HepG2 (cell line): ENCODE measurements around the gene ITPRIP. TPM values are rescaled to one million over a fixed set of nuclear protein-coding genes. Genes with fewer than 3 reads are reported as not detected.

Source experiments
- BHLHE40 ChIP-seq: IDR thresholded peaks from 2 replicates; pipeline ENCODE4 v1.6.1; 2011; ENCODE audit warnings: low read length, improper control_type of control experiment
- ETV6 ChIP-seq: sonication (generic); formaldehyde crosslinking; conservative IDR thresholded peaks from 2 replicates; pipeline ENCODE4 v1.4.0; 2020; ENCODE audit warnings: missing genetic modification reagents
- EZH2 ChIP-seq: conservative IDR thresholded peaks from 2 replicates; pipeline ENCODE4 v1.6.1; 2012; ENCODE audit warnings: mild to moderate bottlenecking, low read depth, low read length, moderate library complexity
- FOXM1 ChIP-seq: sonication (generic); formaldehyde crosslinking; IDR thresholded peaks from 2 replicates; pipeline ENCODE4 v1.5.0; 2020; ENCODE audit warnings: missing genetic modification reagents
- HHEX ChIP-seq: IDR thresholded peaks from 2 replicates; pipeline ENCODE4 v1.6.1; 2016; ENCODE audit warnings: control low read depth
- HNRNPUL1 ChIP-seq: fragments of 200-400 bp; formaldehyde crosslinking; IDR thresholded peaks from 2 replicates; pipeline ENCODE4 v1.6.1; 2017; ENCODE audit warnings: low read depth, mild to moderate bottlenecking, low read length, moderate library complexity
- KAT8 ChIP-seq: IDR thresholded peaks from 2 replicates; pipeline ENCODE4 v1.6.1; 2016; ENCODE audit warnings: missing genetic modification reagents, missing compliant biosample characterization
- NFYC ChIP-seq: IDR thresholded peaks from 2 replicates; pipeline ENCODE4 v1.6.1; 2016; ENCODE audit warnings: missing genetic modification reagents, missing compliant biosample characterization
- POLR2AphosphoS2 ChIP-seq: IDR thresholded peaks from 2 replicates; pipeline ENCODE4 v1.6.1; 2011; ENCODE audit warnings: low read depth, low read length, improper control_type of control experiment
- TAF1 ChIP-seq: sonication (generic); formaldehyde crosslinking; IDR thresholded peaks from 2 replicates; pipeline ENCODE4 v1.4.0; 2020; ENCODE audit warnings: missing genetic modification reagents
- ZFY ChIP-seq: sonication (generic); formaldehyde crosslinking; IDR thresholded peaks from 2 replicates; pipeline ENCODE4 v1.4.0; 2020; ENCODE audit warnings: missing genetic modification reagents
- ZNF121 ChIP-seq: sonication (generic); formaldehyde crosslinking; IDR thresholded peaks from 2 replicates; pipeline ENCODE4 v1.5.0; 2020; ENCODE audit warnings: mild to moderate bottlenecking, missing genetic modification reagents
- ZNF44 ChIP-seq: sonication (generic); formaldehyde crosslinking; IDR thresholded peaks from 2 replicates; pipeline ENCODE4 v1.5.1; 2020; ENCODE audit warnings: mild to moderate bottlenecking, missing genetic modification reagents
- ZNF563 ChIP-seq: sonication (generic); formaldehyde crosslinking; IDR thresholded peaks from 2 replicates; pipeline ENCODE4 v1.8.0; 2022; ENCODE audit warnings: mild to moderate bottlenecking, moderate library complexity, missing genetic modification reagents
- polyA plus RNA-seq, 8 experiments: library from polyadenylated mRNA; depleted of rRNA in 3 of 8; stranded (reverse) in 7 of 8; unstranded in 1 of 8; fragments of >200 nt; fragmentation: Illumina TruSeq in 4 of 8; extraction: Trizol in 4 of 8; gene quantifications; 2 replicates each; pipeline versions ENCODE4 v1.2.1 to v1.2.3, GENCODE V29; 2011 to 2016; ENCODE audit warnings: low read depth in 4 of 8, missing spikeins in 1 of 8, mixed read lengths in 1 of 8; ENCODE audit not compliant: insufficient read depth in 1 of 8
- total RNA-seq, 5 experiments: library from RNA; depleted of rRNA; stranded (reverse); fragments of >200 nt; fragmentation: Illumina TruSeq; extraction: Trizol; gene quantifications; 2 replicates each; pipeline ENCODE4 v1.2.3, GENCODE V29; 2016; ENCODE audit warnings: low read depth in 1 of 5
- TF ChIP-seq, protein P1 (sequence below): sonication (generic); formaldehyde crosslinking; IDR thresholded peaks from 2 replicates; pipeline ENCODE4 v1.4.0; 2020; ENCODE audit warnings: mild to moderate bottlenecking, missing genetic modification reagents
- TF ChIP-seq, protein P2 (sequence below): sonication (generic); formaldehyde crosslinking; IDR thresholded peaks from 2 replicates; pipeline ENCODE4 v1.5.1; 2020; ENCODE audit warnings: missing genetic modification reagents, mild to moderate bottlenecking, borderline replicate concordance
- TF ChIP-seq, protein P3 (sequence below): sonication (generic); formaldehyde crosslinking; IDR thresholded peaks from 2 replicates; pipeline ENCODE4 v1.4.0; 2020; ENCODE audit warnings: missing genetic modification reagents, mild to moderate bottlenecking, borderline replicate concordance
- TF ChIP-seq, protein P4 (sequence below), 2 experiments: fragments of 450-650 bp in 1 of 2; sonication (generic) in 1 of 2; formaldehyde crosslinking; IDR thresholded peaks; 2 replicates each; pipeline versions ENCODE4 v1.5.0 to v1.8.0; 2020 to 2022; ENCODE audit warnings: mild to moderate bottlenecking in 1 of 2, missing genetic modification reagents in 1 of 2
- TF ChIP-seq, protein P5 (sequence below): sonication (generic); formaldehyde crosslinking; IDR thresholded peaks from 2 replicates; pipeline ENCODE4 v1.5.1; 2020; ENCODE audit warnings: missing genetic modification reagents, mild to moderate bottlenecking, borderline replicate concordance
- TF ChIP-seq, protein P6 (sequence below): sonication (generic); formaldehyde crosslinking; IDR thresholded peaks from 2 replicates; pipeline ENCODE4 v1.5.0; 2020; ENCODE audit warnings: missing genetic modification reagents
- TF ChIP-seq, protein P7 (sequence below): IDR thresholded peaks from 2 replicates; pipeline ENCODE4 v1.6.1; 2016; ENCODE audit warnings: mild to moderate bottlenecking

The ITPRIP gene
- total and polyA plus RNA-seq, 2 of the 13 experiments (the other 11 are each of a cell fraction or from before 2014, with no cell fraction given), result 1.00 to 2.8 TPM

DNA sequence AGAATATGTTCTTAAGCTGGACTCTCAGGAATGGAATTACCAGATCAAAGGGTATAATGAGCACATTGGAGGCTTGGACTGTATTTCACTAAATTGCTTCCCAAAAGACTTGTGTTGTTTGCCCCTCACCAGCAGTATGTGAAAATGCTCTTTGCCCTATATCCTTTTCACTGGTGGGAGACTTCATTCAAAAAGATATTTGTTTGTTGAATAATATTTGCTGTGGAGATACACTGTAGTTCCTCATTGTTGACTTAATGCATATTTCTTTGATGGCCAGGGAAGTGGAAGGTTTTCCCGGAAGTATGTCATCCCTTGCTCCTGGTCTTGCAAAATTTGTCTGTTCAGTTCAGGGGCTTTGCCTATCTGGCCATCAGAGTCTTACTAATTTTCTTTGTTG, 49.9 kb downstream of the ITPRIP start (continued):
- TF ChIP-seq, protein P1, sequence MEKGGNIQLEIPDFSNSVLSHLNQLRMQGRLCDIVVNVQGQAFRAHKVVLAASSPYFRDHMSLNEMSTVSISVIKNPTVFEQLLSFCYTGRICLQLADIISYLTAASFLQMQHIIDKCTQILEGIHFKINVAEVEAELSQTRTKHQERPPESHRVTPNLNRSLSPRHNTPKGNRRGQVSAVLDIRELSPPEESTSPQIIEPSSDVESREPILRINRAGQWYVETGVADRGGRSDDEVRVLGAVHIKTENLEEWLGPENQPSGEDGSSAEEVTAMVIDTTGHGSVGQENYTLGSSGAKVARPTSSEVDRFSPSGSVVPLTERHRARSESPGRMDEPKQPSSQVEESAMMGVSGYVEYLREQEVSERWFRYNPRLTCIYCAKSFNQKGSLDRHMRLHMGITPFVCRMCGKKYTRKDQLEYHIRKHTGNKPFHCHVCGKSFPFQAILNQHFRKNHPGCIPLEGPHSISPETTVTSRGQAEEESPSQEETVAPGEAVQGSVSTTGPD, result no peak
- TF ChIP-seq KAT8 (CRISPR knock-in tag), result peak; percentile 66; the same call in 1 of the 2 replicates
- no peak for TF ChIP-seq TAF1 (CRISPR knock-in tag)
- no peak for TF ChIP-seq ZNF121 (CRISPR knock-in tag)
- TF ChIP-seq EZH2, result no peak
- TF ChIP-seq POLR2AphosphoS2, result no peak
- TF ChIP-seq, protein P2, sequence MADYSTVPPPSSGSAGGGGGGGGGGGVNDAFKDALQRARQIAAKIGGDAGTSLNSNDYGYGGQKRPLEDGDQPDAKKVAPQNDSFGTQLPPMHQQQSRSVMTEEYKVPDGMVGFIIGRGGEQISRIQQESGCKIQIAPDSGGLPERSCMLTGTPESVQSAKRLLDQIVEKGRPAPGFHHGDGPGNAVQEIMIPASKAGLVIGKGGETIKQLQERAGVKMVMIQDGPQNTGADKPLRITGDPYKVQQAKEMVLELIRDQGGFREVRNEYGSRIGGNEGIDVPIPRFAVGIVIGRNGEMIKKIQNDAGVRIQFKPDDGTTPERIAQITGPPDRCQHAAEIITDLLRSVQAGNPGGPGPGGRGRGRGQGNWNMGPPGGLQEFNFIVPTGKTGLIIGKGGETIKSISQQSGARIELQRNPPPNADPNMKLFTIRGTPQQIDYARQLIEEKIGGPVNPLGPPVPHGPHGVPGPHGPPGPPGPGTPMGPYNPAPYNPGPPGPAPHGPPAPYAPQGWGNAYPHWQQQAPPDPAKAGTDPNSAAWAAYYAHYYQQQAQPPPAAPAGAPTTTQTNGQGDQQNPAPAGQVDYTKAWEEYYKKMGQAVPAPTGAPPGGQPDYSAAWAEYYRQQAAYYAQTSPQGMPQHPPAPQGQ (CRISPR knock-in tag), result no peak
- TF ChIP-seq, protein P3, sequence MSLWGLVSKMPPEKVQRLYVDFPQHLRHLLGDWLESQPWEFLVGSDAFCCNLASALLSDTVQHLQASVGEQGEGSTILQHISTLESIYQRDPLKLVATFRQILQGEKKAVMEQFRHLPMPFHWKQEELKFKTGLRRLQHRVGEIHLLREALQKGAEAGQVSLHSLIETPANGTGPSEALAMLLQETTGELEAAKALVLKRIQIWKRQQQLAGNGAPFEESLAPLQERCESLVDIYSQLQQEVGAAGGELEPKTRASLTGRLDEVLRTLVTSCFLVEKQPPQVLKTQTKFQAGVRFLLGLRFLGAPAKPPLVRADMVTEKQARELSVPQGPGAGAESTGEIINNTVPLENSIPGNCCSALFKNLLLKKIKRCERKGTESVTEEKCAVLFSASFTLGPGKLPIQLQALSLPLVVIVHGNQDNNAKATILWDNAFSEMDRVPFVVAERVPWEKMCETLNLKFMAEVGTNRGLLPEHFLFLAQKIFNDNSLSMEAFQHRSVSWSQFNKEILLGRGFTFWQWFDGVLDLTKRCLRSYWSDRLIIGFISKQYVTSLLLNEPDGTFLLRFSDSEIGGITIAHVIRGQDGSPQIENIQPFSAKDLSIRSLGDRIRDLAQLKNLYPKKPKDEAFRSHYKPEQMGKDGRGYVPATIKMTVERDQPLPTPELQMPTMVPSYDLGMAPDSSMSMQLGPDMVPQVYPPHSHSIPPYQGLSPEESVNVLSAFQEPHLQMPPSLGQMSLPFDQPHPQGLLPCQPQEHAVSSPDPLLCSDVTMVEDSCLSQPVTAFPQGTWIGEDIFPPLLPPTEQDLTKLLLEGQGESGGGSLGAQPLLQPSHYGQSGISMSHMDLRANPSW, result 0 out of 2 replicates have a peak, but pooled peaks have one; percentile 18
- TF ChIP-seq BHLHE40, result no peak
- TF ChIP-seq ETV6 (CRISPR knock-in tag), result peak; percentile 100
- TF ChIP-seq ZFY (CRISPR knock-in tag), result no peak
- TF ChIP-seq, protein P4, sequence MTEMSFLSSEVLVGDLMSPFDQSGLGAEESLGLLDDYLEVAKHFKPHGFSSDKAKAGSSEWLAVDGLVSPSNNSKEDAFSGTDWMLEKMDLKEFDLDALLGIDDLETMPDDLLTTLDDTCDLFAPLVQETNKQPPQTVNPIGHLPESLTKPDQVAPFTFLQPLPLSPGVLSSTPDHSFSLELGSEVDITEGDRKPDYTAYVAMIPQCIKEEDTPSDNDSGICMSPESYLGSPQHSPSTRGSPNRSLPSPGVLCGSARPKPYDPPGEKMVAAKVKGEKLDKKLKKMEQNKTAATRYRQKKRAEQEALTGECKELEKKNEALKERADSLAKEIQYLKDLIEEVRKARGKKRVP (CRISPR knock-in tag; IDR thresholded peaks at IDR 0.05), result peak in 1 of 2 experiments; percentile 80; a peak in 2 of 4 replicates
- TF ChIP-seq, protein P5, sequence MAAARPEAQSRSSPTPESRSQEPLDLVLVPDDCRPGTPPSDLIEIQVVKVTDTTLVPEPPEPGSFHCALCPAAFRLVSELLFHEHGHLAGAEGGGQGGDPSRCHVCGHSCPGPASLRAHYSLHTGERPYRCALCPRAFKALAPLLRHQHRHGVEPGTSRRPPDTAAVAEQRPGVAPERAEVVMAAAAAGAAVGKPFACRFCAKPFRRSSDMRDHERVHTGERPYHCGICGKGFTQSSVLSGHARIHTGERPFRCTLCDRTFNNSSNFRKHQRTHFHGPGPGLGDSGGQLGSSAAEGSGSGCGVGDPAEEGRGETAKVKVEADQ (CRISPR knock-in tag), result peak; percentile 54; the same call in 1 of the 2 replicates
- no peak for TF ChIP-seq FOXM1
- TF ChIP-seq, protein P6, sequence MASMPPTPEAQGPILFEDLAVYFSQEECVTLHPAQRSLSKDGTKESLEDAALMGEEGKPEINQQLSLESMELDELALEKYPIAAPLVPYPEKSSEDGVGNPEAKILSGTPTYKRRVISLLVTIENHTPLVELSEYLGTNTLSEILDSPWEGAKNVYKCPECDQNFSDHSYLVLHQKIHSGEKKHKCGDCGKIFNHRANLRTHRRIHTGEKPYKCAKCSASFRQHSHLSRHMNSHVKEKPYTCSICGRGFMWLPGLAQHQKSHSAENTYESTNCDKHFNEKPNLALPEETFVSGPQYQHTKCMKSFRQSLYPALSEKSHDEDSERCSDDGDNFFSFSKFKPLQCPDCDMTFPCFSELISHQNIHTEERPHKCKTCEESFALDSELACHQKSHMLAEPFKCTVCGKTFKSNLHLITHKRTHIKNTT (CRISPR knock-in tag), result no peak
- peak; percentile 76; the same call in 1 of the 2 replicates for TF ChIP-seq HHEX (CRISPR knock-in tag)
- no peak for TF ChIP-seq ZNF44
- TF ChIP-seq, protein P7, sequence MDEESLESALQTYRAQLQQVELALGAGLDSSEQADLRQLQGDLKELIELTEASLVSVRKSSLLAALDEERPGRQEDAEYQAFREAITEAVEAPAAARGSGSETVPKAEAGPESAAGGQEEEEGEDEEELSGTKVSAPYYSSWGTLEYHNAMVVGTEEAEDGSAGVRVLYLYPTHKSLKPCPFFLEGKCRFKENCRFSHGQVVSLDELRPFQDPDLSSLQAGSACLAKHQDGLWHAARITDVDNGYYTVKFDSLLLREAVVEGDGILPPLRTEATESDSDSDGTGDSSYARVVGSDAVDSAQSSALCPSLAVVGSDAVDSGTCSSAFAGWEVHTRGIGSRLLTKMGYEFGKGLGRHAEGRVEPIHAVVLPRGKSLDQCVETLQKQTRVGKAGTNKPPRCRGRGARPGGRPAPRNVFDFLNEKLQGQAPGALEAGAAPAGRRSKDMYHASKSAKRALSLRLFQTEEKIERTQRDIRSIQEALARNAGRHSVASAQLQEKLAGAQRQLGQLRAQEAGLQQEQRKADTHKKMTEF (CRISPR knock-in tag), result peak; percentile 90
- no peak for TF ChIP-seq HNRNPUL1
- TF ChIP-seq NFYC (CRISPR knock-in tag), result peak; percentile 13; the same call in 1 of the 2 replicates
- no peak for TF ChIP-seq ZNF563 (CRISPR knock-in tag)
